NCI-H345 treated with DMSO at 0.1 percent for 48 hours (cell line): ENCODE measurements around the gene PNPLA2.

ENCODE experiments used
- DNase-seq: peaks from one replicate; lab custom pipeline; 2025; ENCODE audit not compliant: unreplicated experiment; lab: John Stamatoyannopoulos, UW

The PNPLA2 gene

DNA sequence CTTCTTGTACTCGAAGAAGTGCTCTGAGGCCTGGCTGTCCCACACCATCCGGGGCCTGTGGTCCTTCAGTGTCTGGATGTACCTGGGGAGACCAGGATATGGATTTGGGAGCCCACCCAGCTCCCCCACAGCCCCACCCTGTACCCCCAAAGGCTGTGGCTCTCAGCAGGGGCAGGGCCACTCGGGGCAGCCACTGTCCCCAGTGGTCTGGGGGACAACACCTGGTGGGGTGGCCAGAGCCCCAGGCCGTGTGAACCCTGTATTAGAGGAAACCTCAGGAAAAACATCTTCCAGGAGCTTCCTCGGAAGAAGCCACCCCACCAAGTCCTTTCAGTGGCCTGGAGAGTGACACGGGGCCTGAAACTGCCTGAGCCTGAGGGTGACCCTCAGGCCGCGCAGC lies 51.7 kb downstream of the PNPLA2 start:
- no peak for DNase-seq

DNA sequence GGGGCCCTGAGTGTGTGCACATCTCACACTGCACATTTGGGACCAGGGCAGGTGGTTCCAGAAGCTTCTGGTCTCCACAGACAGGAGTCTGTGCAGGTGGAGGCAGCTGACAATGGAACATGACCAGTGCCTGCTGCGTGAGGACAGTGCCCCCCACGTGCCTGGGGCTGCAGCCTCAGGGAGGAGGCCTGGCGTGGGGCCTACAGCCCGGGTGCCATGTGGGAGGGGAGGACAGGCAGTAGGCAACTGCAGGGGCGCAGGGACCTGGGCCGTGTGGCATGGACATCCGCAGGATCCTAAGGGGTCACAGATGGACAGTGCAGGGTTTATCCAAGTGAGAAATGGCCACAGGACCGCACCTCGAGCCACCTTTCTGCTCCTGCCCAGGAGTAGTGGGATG lies 52.8 kb downstream of the PNPLA2 start:
- no peak for DNase-seq

- DNase-seq = no peak
Observed at GRCh38 chr11:872799-873198, 54.1 kb downstream of the PNPLA2 start.

DNA sequence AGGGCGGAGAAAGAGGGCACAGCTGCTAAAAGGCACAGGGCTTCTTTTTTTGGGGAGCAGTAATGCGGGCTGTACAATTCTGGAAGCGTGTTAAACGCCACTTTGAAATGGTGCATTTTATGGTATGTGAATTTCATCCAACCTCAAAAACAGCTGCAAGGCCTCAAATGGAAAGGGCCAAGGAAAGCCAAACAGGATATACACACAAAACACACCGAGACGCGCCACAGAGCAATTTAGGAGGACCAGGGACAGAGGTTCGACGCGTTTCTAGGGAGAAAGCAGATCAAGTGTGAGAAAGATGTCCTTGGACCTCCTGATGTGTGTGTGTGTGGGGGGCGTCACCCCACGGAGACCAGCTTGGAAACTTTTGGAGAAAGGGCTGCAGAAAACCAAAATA lies 55.0 kb downstream of the PNPLA2 start:
- DNase-seq = no peak
